ENCODE results near the gene DNASE1L1. TPM values are rescaled to one million over a fixed set of nuclear protein-coding genes. Genes with fewer than 3 reads are reported as not detected.

DNASE1L1 gene
- total and polyA plus RNA-seq, 2 donors (not counting 1 experiment from before 2014, with no cell fraction given): 11.3 to 38.5 TPM

- no peak for TF ChIP-seq CTCF (conservative IDR thresholded peaks at IDR 0.05 in 1 of 2, IDR thresholded peaks at IDR 0.05 in 1 of 2; ENCODE audit: low read depth in 1 of 2, low read length in 2 of 2)
- TF ChIP-seq EZH2 (IDR thresholded peaks at IDR 0.05; ENCODE audit: low read length, missing control alignments): no peak
- H3K36me3 ChIP-seq (ENCODE audit: control insufficient read depth, insufficient read depth, low read length): peaks cover 79% of the 10 kb centered on the region
- H4K20me1 ChIP-seq (ENCODE audit: control insufficient read depth, extremely low read depth, insufficient read depth, low read length): no peaks in the 10 kb centered on the region
- no peak overlapping the region for H3K9ac ChIP-seq (ENCODE audit: insufficient read depth, low read length)
- no peak overlapping the region for H3K4me2 ChIP-seq (ENCODE audit: extremely low read depth, insufficient read depth, low read length)
- H3K27me3 ChIP-seq (ENCODE audit: control insufficient read depth, insufficient read depth, low read length): no peaks in the 10 kb centered on the region
- peaks cover 44% of the 10 kb centered on the region for H3K79me2 ChIP-seq (ENCODE audit: control insufficient read depth, insufficient read depth, low read length)
- no peaks in the 10 kb centered on the region for H3K9me3 ChIP-seq (ENCODE audit: control insufficient read depth, insufficient read depth, low read depth, low read length)
- DNase-seq (ENCODE audit: low read depth in 2 of 2): no peak
- no peak overlapping the region for H2AFZ ChIP-seq (ENCODE audit: low read length)
- no peaks in the 10 kb centered on the region for H3K4me1 ChIP-seq (ENCODE audit: control insufficient read depth, extremely low read depth, insufficient read depth, low read length)
- no peak overlapping the region for H3K27ac ChIP-seq (ENCODE audit: insufficient read depth, low read length)
- H3K4me3 ChIP-seq (replicated peaks in 1 of 4; ENCODE audit: control extremely low read depth in 1 of 4, insufficient read depth in 1 of 4, low read depth in 3 of 4, low read length in 4 of 4): no peak overlapping the region
Measured at GRCh38 chrX:154354516-154354915, 54.5 kb downstream of the DNASE1L1 start.

- H3K4me1 ChIP-seq (ENCODE audit: control insufficient read depth, extremely low read depth, insufficient read depth, low read length): no peaks in the 10 kb centered on the region
- no peaks in the 10 kb centered on the region for H3K9me3 ChIP-seq (ENCODE audit: control insufficient read depth, insufficient read depth, low read depth, low read length)
- DNase-seq (ENCODE audit: low read depth in 2 of 2): no peak
- no peak overlapping the region for H3K27ac ChIP-seq (ENCODE audit: insufficient read depth, low read length)
- no peaks in the 10 kb centered on the region for H3K27me3 ChIP-seq (ENCODE audit: control insufficient read depth, insufficient read depth, low read length)
- TF ChIP-seq EZH2 (IDR thresholded peaks at IDR 0.05; ENCODE audit: low read length, missing control alignments): no peak
- no peak for TF ChIP-seq CTCF (conservative IDR thresholded peaks at IDR 0.05 in 1 of 2, IDR thresholded peaks at IDR 0.05 in 1 of 2; ENCODE audit: low read depth in 1 of 2, low read length in 2 of 2)
- no peak overlapping the region for H3K4me3 ChIP-seq (replicated peaks in 1 of 4; ENCODE audit: control extremely low read depth in 1 of 4, insufficient read depth in 1 of 4, low read depth in 3 of 4, low read length in 4 of 4)
- H4K20me1 ChIP-seq (ENCODE audit: control insufficient read depth, extremely low read depth, insufficient read depth, low read length): no peaks in the 10 kb centered on the region
- peaks cover 79% of the 10 kb centered on the region for H3K36me3 ChIP-seq (ENCODE audit: control insufficient read depth, insufficient read depth, low read length)
- no peak overlapping the region for H3K9ac ChIP-seq (ENCODE audit: insufficient read depth, low read length)
- no peak overlapping the region for H3K4me2 ChIP-seq (ENCODE audit: extremely low read depth, insufficient read depth, low read length)
- H3K79me2 ChIP-seq (ENCODE audit: control insufficient read depth, insufficient read depth, low read length): peaks cover 39% of the 10 kb centered on the region
- no peak overlapping the region for H2AFZ ChIP-seq (ENCODE audit: low read length)
Measured at GRCh38 chrX:154354013-154354412, 55.0 kb downstream of the DNASE1L1 start.

GRCh38 chrX:154353172-154353843, 55.7 kb downstream of the DNASE1L1 start:
- Histone ChIP-seq H3K4me1 (ENCODE audit: control insufficient read depth, extremely low read depth, insufficient read depth, low read length) (no peaks in the 10 kb centered on the region), H3K27me3 (ENCODE audit: control insufficient read depth, insufficient read depth, low read length) (no peaks in the 10 kb centered on the region), H2AFZ (ENCODE audit: low read length) (no peak overlapping the region), H3K9ac (ENCODE audit: insufficient read depth, low read length) (no peak overlapping the region), H3K9me3 (ENCODE audit: control insufficient read depth, insufficient read depth, low read depth, low read length) (no peaks in the 10 kb centered on the region), H3K4me3 (replicated peaks in 1 of 4; ENCODE audit: control extremely low read depth in 1 of 4, insufficient read depth in 1 of 4, low read depth in 3 of 4, low read length in 4 of 4) (no peak overlapping the region), H3K79me2 (ENCODE audit: control insufficient read depth, insufficient read depth, low read length) (peaks cover 32% of the 10 kb centered on the region), H3K27ac (ENCODE audit: insufficient read depth, low read length) (no peak overlapping the region), H4K20me1 (ENCODE audit: control insufficient read depth, extremely low read depth, insufficient read depth, low read length) (no peaks in the 10 kb centered on the region), H3K36me3 (ENCODE audit: control insufficient read depth, insufficient read depth, low read length) (peaks cover 76% of the 10 kb centered on the region), H3K4me2 (ENCODE audit: extremely low read depth, insufficient read depth, low read length) (no peak overlapping the region)
- TF ChIP-seq EZH2 (IDR thresholded peaks at IDR 0.05; ENCODE audit: low read length, missing control alignments) (no peak), CTCF (conservative IDR thresholded peaks at IDR 0.05 in 1 of 2, IDR thresholded peaks at IDR 0.05 in 1 of 2; ENCODE audit: low read depth in 1 of 2, low read length in 2 of 2) (no peak)
- no peak for DNase-seq (ENCODE audit: low read depth in 2 of 2)

All from fibroblast of lung (primary cell).